GM18951 (cell line): Measurements from ENCODE around the gene MS4A15.
"Not testable (repeated sequence)": the region's sequence is repeated elsewhere in the genome, so short reads cannot be mapped to it uniquely, and the experiment has no call there.

Source experiments
- POLR2A ChIP-seq: IDR thresholded peaks from 4 replicates; pipeline ENCODE4 v1.6.1; 2011; ENCODE audit warnings: mild to moderate bottlenecking; ENCODE audit not compliant: insufficient read length, insufficient read depth; ENCODE audit errors: extremely low read depth
- in situ Hi-C: fragments of 300-500 bp; cut with MboI; formaldehyde crosslinking; loops from one replicate; pipeline ENCODE4 v1.12.0; 2022; ENCODE audit warnings: low sequenced_read_pairs, mixed read lengths, inconsistent platforms; ENCODE audit not compliant: unreplicated experiment

The MS4A15 gene

DNA sequence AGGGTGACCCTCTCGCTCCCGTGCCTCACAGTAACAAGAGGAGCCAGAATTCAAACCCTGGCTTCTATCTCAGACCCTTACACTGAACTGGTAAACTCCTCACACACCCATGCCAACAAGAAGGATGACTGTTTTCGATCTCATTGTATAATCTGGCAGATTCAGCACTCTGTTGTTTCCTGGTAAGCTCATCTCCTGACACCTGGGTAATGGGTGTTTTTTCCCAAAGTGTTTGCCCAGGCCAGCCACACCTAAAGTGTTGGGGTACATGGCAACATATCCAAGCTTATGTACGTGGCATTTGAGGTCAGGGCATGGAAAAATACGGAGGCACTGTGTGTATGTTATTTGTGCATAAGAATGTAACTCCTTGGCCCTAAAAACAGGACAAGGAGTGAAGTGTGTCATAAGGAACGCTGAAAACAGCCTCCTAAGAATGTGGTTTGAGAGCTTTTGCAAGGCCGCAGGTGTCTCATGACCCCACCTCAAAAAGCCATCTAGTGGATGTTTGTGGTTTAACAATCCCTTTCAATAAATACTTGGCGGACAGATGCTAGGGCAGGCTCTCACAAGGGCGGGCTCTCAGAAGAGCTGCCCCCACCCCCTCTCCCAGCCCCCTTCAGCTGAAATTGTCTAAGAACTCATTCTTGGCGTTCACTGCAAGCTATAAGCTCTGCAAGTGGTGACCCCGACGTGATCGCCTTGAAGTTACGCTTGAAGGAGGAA, at the start of gene MS4A15:
Gene MS4A15 (plus strand): TSS at position 561 of the 726 bp plus-strand sequence. CDS start 6,867 bp downstream, outside the sequence.
- TF ChIP-seq POLR2A: no peak

GRCh38 chr11:60706931-60707330, 49.7 kb upstream of the MS4A15 start:
- TF ChIP-seq POLR2A: no peak
- in situ Hi-C loops: no loop called here

More for the DNA sequence above, at the start of gene MS4A15:
- in situ Hi-C loops: no loop called here

DNA sequence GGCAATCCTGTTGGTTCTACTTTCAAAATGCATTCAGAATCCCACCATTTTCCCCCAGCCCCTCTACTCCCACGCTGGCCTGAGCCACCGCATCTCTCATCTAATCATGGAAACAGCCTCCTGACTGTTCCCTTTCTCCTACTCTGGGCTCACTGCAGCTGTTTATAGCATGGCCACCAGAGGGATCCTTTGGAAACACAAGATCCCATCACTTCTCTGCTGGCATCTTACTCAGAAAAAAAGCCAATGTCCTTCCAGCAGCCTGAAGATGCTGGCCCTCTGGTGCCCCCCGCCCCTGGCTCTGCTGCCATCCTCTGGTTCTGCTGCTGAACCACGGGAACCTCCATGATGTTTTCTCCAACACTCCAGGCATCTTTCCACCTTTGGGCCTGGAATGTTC, 46.2 kb upstream of the MS4A15 start:
- TF ChIP-seq POLR2A: no peak
- in situ Hi-C loops: no loop called here

DNA sequence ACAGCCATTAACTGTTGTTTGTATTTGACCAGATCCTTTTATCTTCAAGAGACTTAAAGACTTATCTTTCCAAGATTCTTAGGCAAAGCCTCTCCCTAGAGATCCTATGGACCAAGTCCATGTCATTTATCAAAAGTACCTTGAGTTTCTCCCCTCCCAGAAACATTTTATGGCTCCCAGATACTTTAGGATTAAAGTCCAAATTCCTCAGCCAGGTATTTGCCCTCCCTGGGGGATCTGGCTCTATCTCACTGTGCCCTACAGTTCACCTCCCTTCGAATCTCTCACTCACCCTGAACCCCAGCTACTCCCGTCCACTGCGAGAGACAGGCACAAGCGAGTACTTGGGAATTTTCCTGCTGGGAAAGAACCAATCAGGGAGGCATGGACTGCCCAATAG, 45.4 kb upstream of the MS4A15 start:
- in situ Hi-C loops: no loop called here
- TF ChIP-seq POLR2A: no peak

DNA sequence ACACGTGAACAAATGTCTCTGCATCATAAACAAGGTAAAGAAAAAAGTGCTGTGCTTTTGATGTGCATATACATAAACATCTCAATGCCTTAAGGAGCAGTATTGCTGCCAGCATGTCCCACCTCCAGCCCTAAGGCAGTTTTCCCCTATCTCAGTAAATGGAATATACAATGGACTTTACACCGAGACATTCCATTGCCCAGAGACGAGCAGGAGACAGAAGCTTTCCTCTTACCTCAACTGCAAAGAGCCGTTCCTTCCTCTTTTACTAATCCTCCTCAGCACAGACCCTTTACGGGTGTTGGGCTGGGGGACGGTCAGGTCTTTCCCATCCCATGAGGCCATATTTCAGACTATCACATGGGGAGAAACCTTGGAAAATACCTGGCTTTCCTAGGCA, 43.2 kb upstream of the MS4A15 start:
- in situ Hi-C loops: not testable (repeated sequence)

DNA sequence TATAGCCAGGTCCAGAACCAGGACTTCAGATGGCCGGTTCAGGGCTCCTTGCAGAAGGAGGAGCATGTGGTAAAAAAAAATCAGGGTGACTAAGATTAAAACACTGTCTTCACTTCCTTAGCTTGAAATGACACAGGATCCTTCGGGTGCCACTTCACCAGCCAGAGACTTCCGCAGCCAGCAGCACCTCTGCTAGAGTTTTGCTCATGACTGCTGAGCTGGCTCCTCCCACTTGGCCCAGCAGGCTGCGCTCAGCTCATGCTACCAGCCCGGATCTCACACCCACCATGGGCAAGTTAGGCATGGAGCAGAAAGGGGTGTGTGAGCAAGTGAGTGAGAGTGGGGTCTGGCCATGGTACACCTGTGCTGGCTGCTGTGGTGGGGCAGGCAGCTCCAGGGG, 38.7 kb upstream of the MS4A15 start:
- no peak for TF ChIP-seq POLR2A
- in situ Hi-C loops: no loop called here

GRCh38 chr11:60718524-60719316, 37.9 kb upstream of the MS4A15 start:
- no peak for TF ChIP-seq POLR2A
- in situ Hi-C loops: no loop called here

DNA sequence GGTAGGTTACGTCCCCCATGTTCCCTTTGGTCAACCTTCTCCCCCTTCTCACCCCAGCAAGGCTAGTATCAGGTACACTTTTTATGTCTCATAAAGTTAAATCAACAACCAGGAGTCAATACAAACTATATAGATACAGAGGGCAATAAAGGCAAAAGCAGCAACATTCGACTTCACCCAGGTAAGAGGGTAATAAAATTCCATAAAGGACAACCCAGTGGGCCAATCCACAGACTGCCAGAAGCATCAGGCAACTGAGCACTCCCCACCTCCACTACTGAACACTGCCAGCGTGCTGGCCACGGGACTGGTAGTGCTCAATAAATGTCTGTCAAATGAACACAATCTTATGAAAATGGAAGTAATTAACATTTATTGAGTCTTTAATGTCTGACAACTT, 37.3 kb upstream of the MS4A15 start:
- in situ Hi-C loops: no loop called here

GRCh38 chr11:60720460-60720859, 36.2 kb upstream of the MS4A15 start:
- TF ChIP-seq POLR2A: no peak

More for the DNA sequence above, 37.3 kb upstream of the MS4A15 start:
- no peak for TF ChIP-seq POLR2A

GRCh38 chr11:60724420-60724819, 32.2 kb upstream of the MS4A15 start, which contains the start of gene MS4A18:
Gene MS4A18 (plus strand): TSS chr11:60724720.
- in situ Hi-C loops: no loop called here
- no peak for TF ChIP-seq POLR2A

More at GRCh38 chr11:60720460-60720859, 36.2 kb upstream of the MS4A15 start:
- in situ Hi-C loops: no loop called here

DNA sequence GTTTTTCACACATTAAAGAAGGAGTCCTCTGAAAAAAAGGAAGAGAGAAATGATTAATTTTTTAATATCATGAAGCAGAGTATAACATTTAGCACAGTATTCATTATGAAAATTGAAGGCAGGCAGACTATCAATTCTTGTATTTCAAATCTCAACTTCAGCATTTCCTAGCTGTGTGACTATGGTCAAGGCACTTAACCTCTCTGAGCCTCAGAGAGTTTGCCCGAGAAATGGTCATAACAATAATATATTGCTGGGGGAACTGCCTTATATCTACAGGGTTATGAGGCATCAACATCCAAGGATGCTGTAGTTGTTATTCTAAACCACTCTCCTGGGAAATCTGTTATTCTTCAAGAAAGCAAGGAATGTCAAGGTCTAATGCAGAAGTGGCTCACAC, 31.1 kb upstream of the MS4A15 start:
- no peak for TF ChIP-seq POLR2A
- in situ Hi-C loops: no loop called here

- in situ Hi-C loops: no loop called here
- TF ChIP-seq POLR2A: no peak
Measured at GRCh38 chr11:60731586-60731985, 25.1 kb upstream of the MS4A15 start.

DNA sequence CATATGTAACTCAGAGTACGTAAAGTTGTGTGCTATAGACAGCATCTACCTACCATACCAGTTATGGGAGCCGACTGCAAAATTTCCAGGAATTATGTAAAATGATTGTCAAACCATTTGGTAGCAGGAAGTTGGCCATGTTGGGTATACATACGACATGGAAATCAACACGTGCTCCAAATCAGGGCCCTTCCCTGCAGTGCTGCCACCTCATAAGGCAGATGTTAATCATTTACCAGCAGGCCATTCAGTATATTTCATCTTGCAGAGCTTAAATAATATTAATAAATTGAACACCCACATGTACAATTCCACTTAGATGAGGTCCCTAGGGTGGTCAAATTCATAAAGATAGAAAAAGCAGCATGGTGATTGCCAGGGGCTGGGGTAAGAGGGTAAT, 22.4 kb upstream of the MS4A15 start:
- in situ Hi-C loops: no loop called here

GRCh38 chr11:60739114-60739513, 17.6 kb upstream of the MS4A15 start:
- no peak for TF ChIP-seq POLR2A
- in situ Hi-C loops: no loop called here

More for the DNA sequence above, 22.4 kb upstream of the MS4A15 start:
- no peak for TF ChIP-seq POLR2A

DNA sequence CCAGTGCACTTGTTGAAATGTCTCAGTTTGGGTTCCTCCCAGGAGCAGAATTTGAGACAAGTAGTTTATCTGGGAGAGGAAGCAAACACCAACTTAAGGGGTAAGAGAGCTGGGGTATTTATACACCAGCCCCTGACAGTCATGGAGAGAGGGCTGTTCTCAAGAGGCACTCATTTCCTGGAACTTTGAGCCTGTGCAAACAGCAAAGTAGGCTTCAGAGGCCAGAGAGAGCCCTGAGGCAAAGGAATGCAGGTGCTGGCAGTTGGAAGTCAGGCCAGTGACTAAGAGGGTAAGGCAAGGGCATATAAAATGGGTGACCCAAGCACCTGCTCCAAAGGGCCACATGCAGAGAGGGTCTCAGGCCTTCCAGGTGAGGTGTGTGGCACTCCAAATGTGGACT, 16.1 kb upstream of the MS4A15 start:
- in situ Hi-C loops: no loop called here
- TF ChIP-seq POLR2A: no peak
